Measurements from ENCODE around the gene HOXC10. TPM values are rescaled to one million over a fixed set of nuclear protein-coding genes. Genes with fewer than 3 reads are reported as not detected.

Gene HOXC10
- total RNA-seq, 1 donor from 2014 or later: 0.96 TPM

DNA sequence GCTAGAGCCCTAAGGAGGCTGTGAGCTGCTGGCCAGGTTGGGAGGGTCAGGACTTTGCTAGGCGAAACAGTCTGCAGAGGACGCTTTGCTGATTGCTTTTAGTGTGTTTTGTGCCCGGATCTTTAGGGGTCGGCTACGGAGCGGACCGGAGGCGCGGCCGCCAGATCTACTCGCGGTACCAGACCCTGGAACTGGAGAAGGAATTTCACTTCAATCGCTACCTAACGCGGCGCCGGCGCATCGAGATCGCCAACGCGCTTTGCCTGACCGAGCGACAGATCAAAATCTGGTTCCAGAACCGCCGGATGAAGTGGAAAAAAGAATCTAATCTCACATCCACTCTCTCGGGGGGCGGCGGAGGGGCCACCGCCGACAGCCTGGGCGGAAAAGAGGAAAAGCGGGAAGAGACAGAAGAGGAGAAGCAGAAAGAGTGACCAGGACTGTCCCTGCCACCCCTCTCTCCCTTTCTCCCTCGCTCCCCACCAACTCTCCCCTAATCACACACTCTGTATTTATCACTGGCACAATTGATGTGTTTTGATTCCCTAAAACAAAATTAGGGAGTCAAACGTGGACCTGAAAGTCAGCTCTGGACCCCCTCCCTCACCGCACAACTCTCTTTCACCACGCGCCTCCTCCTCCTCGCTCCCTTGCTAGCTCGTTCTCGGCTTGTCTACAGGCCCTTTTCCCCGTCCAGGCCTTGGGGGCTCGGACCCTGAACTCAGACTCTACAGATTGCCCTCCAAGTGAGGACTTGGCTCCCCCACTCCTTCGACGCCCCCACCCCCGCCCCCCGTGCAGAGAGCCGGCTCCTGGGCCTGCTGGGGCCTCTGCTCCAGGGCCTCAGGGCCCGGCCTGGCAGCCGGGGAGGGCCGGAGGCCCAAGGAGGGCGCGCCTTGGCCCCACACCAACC is 44.8 kb downstream of the HOXC10 start:
- peaks cover 51% of the 10 kb centered on the region for H3K27me3 Mint-ChIP-seq (ENCODE audit: low read depth)
- H3K4me3 Mint-ChIP-seq: peak overlapping the region; percentile 73
- H3K9me3 Mint-ChIP-seq: no peaks in the 10 kb centered on the region
- no peaks in the 10 kb centered on the region for H3K36me3 Mint-ChIP-seq
- H3K4me1 Mint-ChIP-seq: peaks cover 71% of the 10 kb centered on the region
- H3K27ac Mint-ChIP-seq: peak overlapping the region; percentile 97
- TF ChIP-seq, protein P1, sequence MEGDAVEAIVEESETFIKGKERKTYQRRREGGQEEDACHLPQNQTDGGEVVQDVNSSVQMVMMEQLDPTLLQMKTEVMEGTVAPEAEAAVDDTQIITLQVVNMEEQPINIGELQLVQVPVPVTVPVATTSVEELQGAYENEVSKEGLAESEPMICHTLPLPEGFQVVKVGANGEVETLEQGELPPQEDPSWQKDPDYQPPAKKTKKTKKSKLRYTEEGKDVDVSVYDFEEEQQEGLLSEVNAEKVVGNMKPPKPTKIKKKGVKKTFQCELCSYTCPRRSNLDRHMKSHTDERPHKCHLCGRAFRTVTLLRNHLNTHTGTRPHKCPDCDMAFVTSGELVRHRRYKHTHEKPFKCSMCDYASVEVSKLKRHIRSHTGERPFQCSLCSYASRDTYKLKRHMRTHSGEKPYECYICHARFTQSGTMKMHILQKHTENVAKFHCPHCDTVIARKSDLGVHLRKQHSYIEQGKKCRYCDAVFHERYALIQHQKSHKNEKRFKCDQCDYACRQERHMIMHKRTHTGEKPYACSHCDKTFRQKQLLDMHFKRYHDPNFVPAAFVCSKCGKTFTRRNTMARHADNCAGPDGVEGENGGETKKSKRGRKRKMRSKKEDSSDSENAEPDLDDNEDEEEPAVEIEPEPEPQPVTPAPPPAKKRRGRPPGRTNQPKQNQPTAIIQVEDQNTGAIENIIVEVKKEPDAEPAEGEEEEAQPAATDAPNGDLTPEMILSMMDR (IDR thresholded peaks at IDR 0.05; ENCODE audit: unreplicated experiment): no peak
- DNase-seq (ENCODE audit: low spot score in 2 of 2, unreplicated experiment in 2 of 2): peak in 1 of 2 experiments; percentile 61

DNA sequence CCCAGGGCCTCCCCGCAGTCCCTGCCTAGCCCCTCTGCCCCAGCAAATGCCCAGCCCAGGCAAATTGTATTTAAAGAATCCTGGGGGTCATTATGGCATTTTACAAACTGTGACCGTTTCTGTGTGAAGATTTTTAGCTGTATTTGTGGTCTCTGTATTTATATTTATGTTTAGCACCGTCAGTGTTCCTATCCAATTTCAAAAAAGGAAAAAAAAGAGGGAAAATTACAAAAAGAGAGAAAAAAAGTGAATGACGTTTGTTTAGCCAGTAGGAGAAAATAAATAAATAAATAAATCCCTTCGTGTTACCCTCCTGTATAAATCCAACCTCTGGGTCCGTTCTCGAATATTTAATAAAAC is 45.5 kb downstream of the HOXC10 start:
- Mint-ChIP-seq H3K9me3 (no peaks in the 10 kb centered on the region), H3K36me3 (no peaks in the 10 kb centered on the region), H3K4me1 (peaks cover 75% of the 10 kb centered on the region), H3K27me3 (ENCODE audit: low read depth) (peaks cover 49% of the 10 kb centered on the region), H3K27ac (peak overlapping the region; percentile 97), H3K4me3 (peak overlapping the region; percentile 66)
- no peak for DNase-seq (ENCODE audit: low spot score in 2 of 2, unreplicated experiment in 2 of 2)
- TF ChIP-seq, protein P1 (IDR thresholded peaks at IDR 0.05; ENCODE audit: unreplicated experiment): no peak

DNA sequence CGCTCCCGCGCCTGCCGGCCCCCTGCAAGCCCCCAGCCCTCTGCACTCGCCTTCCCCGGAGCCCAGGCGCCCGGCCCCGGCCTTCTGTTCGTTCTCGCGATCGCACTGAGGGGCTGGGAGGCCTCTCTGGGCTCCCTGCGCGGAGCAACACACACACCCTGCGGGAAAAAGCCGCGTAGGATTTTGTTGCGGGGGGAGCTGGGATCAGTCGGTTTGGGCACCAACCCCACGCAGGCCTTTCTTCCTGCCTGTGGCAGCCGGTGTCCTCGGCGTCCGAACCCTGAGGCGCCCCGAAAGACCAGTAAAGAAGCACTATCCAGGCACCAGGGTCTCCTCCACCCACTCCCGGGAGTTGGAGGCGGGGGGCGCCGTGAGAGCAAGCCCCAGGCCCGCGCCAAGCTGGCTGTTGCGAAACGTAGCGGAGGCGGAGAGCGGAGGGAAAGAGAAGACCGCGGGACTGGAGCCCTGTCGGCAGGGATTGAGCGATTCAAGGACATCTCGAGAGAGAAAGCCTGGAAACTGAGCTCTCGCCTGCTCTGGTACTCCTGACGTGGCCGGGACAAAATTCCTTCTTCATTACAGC is 46.0 kb downstream of the HOXC10 start:
- no peaks in the 10 kb centered on the region for H3K36me3 Mint-ChIP-seq
- peak overlapping the region; percentile 66 for H3K4me3 Mint-ChIP-seq
- peak in 1 of 2 experiments; percentile 73 for DNase-seq (ENCODE audit: low spot score in 2 of 2, unreplicated experiment in 2 of 2)
- H3K9me3 Mint-ChIP-seq: no peaks in the 10 kb centered on the region
- peaks cover 75% of the 10 kb centered on the region for H3K4me1 Mint-ChIP-seq
- TF ChIP-seq, protein P1 (IDR thresholded peaks at IDR 0.05; ENCODE audit: unreplicated experiment): peak; percentile 22
- H3K27me3 Mint-ChIP-seq (ENCODE audit: low read depth): peaks cover 44% of the 10 kb centered on the region
- peak overlapping the region; percentile 97 for H3K27ac Mint-ChIP-seq

DNA sequence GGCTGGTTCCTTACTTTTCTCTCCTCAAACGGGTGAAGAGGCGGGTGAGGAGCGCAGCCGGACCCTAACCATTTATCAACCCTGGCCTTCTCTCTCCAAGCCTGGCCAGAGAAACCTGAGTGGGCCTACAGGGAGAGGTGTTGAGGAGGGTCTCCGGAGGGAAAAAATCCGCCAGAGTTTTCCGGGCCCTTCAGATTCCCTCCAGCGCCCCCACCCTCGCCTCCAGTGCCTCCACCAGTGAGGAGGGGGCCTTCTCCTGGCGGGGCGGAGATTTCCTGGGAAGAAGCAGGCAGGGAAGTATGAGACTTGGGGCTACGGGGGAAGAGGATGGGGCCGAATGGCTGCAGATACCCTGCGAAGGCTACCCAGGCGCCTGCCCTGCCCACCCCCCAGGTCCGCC is 46.5 kb downstream of the HOXC10 start:
- TF ChIP-seq, protein P1 (IDR thresholded peaks at IDR 0.05; ENCODE audit: unreplicated experiment): no peak
- Mint-ChIP-seq H3K36me3 (no peaks in the 10 kb centered on the region), H3K27ac (peak overlapping the region; percentile 97), H3K9me3 (no peaks in the 10 kb centered on the region), H3K4me3 (peak overlapping the region; percentile 66), H3K27me3 (ENCODE audit: low read depth) (peaks cover 40% of the 10 kb centered on the region), H3K4me1 (peaks cover 77% of the 10 kb centered on the region)
- peak in 1 of 2 experiments; percentile 41 for DNase-seq (ENCODE audit: low spot score in 2 of 2, unreplicated experiment in 2 of 2)

DNA sequence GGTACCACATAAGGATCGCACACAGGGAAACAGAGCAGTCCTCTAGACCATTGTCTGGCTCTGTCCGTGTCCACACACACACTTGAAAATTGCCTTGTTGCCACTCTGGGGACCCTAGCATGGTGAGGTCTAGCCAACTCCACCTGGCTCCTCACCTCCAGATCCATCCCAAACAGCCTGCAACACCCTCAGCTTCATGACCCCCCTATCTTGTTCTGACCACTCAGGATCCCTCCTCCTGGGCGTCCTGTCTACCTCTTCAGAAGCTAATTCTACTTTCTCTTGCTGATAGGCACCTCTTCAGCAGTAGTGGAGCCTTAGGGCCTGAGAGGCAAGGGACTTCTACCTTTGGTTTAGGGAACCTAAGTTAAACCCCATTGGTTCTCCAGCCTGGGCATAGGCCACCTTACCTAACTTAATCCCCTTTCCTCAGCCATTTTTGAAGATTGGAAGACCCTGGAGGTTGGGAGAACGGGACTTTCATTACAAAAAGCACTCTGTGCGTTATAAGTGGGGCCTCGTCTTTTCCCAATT is 47.2 kb downstream of the HOXC10 start:
- DNase-seq (ENCODE audit: low spot score in 2 of 2, unreplicated experiment in 2 of 2): no peak
- peak overlapping the region; percentile 98 for H3K27ac Mint-ChIP-seq
- H3K9me3 Mint-ChIP-seq: no peaks in the 10 kb centered on the region
- peak overlapping the region; percentile 35 for H3K4me3 Mint-ChIP-seq
- peaks cover 33% of the 10 kb centered on the region for H3K27me3 Mint-ChIP-seq (ENCODE audit: low read depth)
- H3K36me3 Mint-ChIP-seq: no peaks in the 10 kb centered on the region
- TF ChIP-seq, protein P1 (IDR thresholded peaks at IDR 0.05; ENCODE audit: unreplicated experiment): no peak
- H3K4me1 Mint-ChIP-seq: peaks cover 78% of the 10 kb centered on the region

Data from mesothelial cell of epicardium (in vitro differentiated cells).